C4-2B (cell line): ENCODE results near the gene MMP17.

Source experiments
- H3K27ac ChIP-seq: fragments of 450-650 bp; 2 replicates; pipeline ENCODE4 v1.5.1; 2017
- CTCF ChIP-seq: fragments of 450-650 bp; conservative IDR thresholded peaks from 2 replicates; pipeline ENCODE4 v1.5.1; 2017; ENCODE audit warnings: mild to moderate bottlenecking
- ZFX ChIP-seq: fragments of 450-650 bp; IDR thresholded peaks from 2 replicates; pipeline ENCODE4 v1.6.1; 2017

The MMP17 gene

GRCh38 chr12:131786331-131786730 is 41.9 kb upstream of the MMP17 start:
- no peak for TF ChIP-seq CTCF
- TF ChIP-seq ZFX: no peak
- no peak overlapping the region for H3K27ac ChIP-seq

GRCh38 chr12:131787143-131787660 is 41.0 kb upstream of the MMP17 start:
- no peak overlapping the region for H3K27ac ChIP-seq
- TF ChIP-seq CTCF (no peak), ZFX (no peak)

GRCh38 chr12:131788070-131788469 is 40.1 kb upstream of the MMP17 start:
- TF ChIP-seq ZFX: no peak
- no peak for TF ChIP-seq CTCF
- H3K27ac ChIP-seq: no peak overlapping the region

GRCh38 chr12:131789638-131790037 is 38.6 kb upstream of the MMP17 start:
- no peak overlapping the region for H3K27ac ChIP-seq
- no peak for TF ChIP-seq CTCF
- no peak for TF ChIP-seq ZFX

- H3K27ac ChIP-seq: no peak overlapping the region
- TF ChIP-seq CTCF: no peak
- TF ChIP-seq ZFX: no peak
Measured at GRCh38 chr12:131793243-131794022, 34.8 kb upstream of the MMP17 start.

- H3K27ac ChIP-seq: no peak overlapping the region
- TF ChIP-seq CTCF (no peak), ZFX (no peak)
Measured at GRCh38 chr12:131794061-131794460, 34.1 kb upstream of the MMP17 start.

DNA sequence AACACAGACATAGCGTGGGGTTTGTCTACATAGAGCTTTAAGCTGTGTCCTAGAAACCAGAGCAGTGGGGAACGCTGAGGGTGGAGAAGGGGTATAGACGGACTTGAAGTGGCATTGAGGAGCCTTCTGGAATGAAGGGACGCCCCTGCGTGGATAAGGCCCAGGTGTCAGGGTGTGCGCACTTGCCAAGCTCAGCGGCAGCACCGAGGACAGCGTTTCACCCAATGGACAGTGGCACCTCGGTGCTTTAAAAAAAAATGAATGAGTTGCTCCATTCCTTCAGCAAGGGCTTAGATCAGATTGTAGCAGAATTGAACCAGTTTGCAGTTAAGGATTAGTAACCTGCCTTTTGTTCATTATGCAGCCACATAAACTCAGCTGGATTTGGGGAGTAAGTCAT is 33.6 kb upstream of the MMP17 start:
- no peak overlapping the region for H3K27ac ChIP-seq
- TF ChIP-seq ZFX (no peak), CTCF (no peak)
